ENCODE results near the gene ZFP90.

DNA sequence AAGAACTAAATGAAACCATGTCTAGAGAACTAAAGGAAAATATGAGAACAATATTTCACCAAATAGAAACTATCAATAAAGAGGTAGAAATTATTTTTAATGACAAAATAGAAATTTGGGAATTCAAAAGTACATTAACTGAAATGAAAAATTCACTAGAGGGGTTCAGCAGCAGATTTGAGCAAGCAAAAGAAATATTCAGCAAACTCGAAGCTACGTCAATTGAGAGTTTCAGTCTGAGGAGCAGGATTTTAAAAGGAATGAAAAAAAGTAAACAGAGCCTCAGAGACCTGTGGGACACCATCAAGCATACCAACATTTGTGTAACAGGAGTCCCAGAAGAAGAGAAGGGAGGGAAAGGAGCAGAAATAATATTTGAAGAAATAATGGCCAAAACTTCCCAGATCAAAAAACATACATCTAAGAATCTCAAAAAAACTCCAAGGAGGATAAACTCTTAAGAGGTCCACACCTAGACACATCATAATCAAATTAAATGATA is 38.3 kb downstream of the ZFP90 start:
- no peak for TF ChIP-seq EZH2 (IDR thresholded peaks at IDR 0.05; ENCODE audit: low read depth)
- TF ChIP-seq, protein P1, sequence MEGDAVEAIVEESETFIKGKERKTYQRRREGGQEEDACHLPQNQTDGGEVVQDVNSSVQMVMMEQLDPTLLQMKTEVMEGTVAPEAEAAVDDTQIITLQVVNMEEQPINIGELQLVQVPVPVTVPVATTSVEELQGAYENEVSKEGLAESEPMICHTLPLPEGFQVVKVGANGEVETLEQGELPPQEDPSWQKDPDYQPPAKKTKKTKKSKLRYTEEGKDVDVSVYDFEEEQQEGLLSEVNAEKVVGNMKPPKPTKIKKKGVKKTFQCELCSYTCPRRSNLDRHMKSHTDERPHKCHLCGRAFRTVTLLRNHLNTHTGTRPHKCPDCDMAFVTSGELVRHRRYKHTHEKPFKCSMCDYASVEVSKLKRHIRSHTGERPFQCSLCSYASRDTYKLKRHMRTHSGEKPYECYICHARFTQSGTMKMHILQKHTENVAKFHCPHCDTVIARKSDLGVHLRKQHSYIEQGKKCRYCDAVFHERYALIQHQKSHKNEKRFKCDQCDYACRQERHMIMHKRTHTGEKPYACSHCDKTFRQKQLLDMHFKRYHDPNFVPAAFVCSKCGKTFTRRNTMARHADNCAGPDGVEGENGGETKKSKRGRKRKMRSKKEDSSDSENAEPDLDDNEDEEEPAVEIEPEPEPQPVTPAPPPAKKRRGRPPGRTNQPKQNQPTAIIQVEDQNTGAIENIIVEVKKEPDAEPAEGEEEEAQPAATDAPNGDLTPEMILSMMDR (conservative IDR thresholded peaks at IDR 0.05), result no peak

All from PC-9 (cell line).